Stimulated activated naive CD8-positive, alpha-beta T cell treated with anti-CD3 and anti-CD28 coated beads, Interleukin-15, Interleukin-2, amounts not matched to agents 100 ng/mL and 50 ng/mL, for 24 hours (primary cell): ENCODE data around the gene CUTA.
A peak's percentile ranks its signal among the peaks of the same experiment; 100 is the strongest.
"Not testable (repeated sequence)": the region's sequence is repeated elsewhere in the genome, so short reads cannot be mapped to it uniquely, and the experiment has no call there.

ENCODE experiments used
- H3K27ac Mint-ChIP-seq: one replicate; pipeline ENCODE4 v1.8.0; 2021; ENCODE audit warnings: mild to moderate bottlenecking, mixed read lengths
- H3K27me3 Mint-ChIP-seq: one replicate; pipeline ENCODE4 v1.8.0; 2021; ENCODE audit warnings: mixed read lengths
- H3K36me3 Mint-ChIP-seq: one replicate; pipeline ENCODE4 v1.8.0; 2021; ENCODE audit warnings: low read depth, mixed read lengths
- H3K4me1 Mint-ChIP-seq: one replicate; pipeline ENCODE4 v1.8.0; 2021; ENCODE audit warnings: low read depth, mixed read lengths
- H3K4me3 Mint-ChIP-seq: one replicate; pipeline ENCODE4 v1.8.0; 2021; ENCODE audit warnings: mild to moderate bottlenecking, mixed read lengths
- H3K9me3 Mint-ChIP-seq: one replicate; pipeline ENCODE4 v1.8.0; 2021; ENCODE audit warnings: mixed read lengths

The CUTA gene

DNA sequence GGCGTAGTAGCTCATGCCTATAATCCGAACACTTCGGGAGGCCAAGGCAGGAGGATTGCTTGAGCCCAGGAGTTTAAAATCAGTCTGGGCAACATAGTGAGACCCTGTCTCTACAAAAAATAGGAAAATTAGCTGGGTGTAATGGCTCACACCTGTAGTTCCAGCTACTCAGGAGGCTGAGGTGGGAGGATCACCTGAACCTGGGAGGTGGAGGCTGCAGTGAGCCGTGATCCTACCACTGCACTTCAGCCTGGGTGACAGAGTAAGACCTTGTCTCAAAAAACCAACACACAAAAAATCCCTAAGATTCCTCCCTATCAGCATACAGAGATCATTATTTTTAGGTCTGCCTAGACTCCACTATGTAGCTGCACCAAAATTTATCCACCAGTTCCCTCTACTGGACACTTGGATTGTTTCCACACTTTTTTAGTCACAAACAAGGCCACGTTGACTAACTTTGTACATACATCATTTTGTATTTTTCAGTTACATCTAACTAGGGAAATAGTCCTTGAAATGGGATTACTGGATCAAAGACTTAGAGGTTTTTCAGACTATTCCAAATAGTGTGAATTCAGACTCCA lies 10.7 kb downstream of the CUTA start:
- Mint-ChIP-seq H3K27ac (no peak overlapping the region), H3K4me3 (no peak overlapping the region), H3K27me3 (no peaks in the 10 kb centered on the region), H3K36me3 (peaks cover 68% of the 10 kb centered on the region), H3K9me3 (no peaks in the 10 kb centered on the region), H3K4me1 (peaks cover 20% of the 10 kb centered on the region)

DNA sequence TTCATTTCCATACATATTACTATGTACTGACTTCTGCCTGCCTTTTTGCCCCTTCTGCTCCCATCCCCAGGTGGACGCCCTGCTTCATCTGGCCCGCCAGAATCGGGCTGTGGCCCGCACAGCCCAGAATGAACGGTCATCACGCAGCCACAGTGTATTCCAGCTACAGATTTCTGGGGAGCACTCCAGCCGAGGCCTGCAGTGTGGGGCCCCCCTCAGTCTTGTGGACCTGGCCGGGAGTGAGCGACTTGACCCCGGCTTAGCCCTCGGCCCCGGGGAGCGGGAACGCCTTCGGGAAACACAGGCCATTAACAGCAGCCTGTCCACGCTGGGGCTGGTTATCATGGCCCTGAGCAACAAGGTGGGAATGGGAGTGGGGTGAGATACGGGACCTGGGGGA lies 11.8 kb downstream of the CUTA start:
- no peaks in the 10 kb centered on the region for H3K27me3 Mint-ChIP-seq
- H3K4me1 Mint-ChIP-seq = peaks cover 11% of the 10 kb centered on the region
- no peak overlapping the region for H3K4me3 Mint-ChIP-seq
- H3K36me3 Mint-ChIP-seq = peaks cover 72% of the 10 kb centered on the region
- H3K27ac Mint-ChIP-seq = no peak overlapping the region
- no peaks in the 10 kb centered on the region for H3K9me3 Mint-ChIP-seq

DNA sequence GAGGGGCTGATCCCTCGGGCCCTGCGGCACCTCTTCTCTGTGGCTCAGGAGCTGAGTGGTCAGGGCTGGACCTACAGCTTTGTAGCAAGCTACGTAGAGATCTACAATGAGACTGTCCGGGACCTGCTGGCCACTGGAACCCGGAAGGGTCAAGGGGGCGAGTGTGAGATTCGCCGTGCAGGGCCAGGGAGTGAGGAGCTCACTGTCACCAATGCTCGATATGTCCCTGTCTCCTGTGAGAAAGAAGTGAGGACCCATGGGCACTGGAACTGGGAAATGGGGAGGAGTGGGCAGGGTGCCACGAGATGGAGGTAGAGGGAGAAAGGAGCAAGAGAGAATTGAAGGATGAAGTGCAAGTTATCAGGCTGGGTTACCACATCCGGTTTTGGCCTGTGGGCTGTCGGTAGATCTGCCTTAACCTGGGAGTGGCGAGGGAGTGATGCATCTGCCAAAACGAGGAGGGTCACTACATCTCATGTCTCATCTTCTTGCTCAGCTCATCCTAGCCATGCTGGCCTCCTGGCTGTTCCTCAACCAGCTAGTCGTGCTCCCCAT lies 12.4 kb downstream of the CUTA start:
- no peak overlapping the region for H3K4me3 Mint-ChIP-seq
- H3K27me3 Mint-ChIP-seq = no peaks in the 10 kb centered on the region
- H3K4me1 Mint-ChIP-seq = peaks cover 11% of the 10 kb centered on the region
- no peaks in the 10 kb centered on the region for H3K9me3 Mint-ChIP-seq
- H3K27ac Mint-ChIP-seq = no peak overlapping the region
- peaks cover 72% of the 10 kb centered on the region for H3K36me3 Mint-ChIP-seq

DNA sequence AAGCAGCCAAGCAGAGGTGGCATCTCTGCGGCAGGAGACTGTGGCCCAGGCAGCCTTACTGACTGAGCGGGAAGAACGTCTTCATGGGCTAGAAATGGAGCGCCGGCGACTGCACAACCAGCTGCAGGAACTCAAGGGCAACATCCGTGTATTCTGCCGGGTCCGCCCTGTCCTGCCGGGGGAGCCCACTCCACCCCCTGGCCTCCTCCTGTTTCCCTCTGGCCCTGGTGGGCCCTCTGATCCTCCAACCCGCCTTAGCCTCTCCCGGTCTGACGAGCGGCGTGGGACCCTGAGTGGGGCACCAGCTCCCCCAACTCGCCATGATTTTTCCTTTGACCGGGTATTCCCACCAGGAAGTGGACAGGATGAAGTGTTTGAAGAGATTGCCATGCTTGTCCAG lies 13.0 kb downstream of the CUTA start:
- Mint-ChIP-seq H3K9me3 (no peaks in the 10 kb centered on the region), H3K27ac (no peak overlapping the region), H3K4me3 (no peak overlapping the region), H3K36me3 (peaks cover 76% of the 10 kb centered on the region), H3K4me1 (peaks cover 9% of the 10 kb centered on the region), H3K27me3 (no peaks in the 10 kb centered on the region)

DNA sequence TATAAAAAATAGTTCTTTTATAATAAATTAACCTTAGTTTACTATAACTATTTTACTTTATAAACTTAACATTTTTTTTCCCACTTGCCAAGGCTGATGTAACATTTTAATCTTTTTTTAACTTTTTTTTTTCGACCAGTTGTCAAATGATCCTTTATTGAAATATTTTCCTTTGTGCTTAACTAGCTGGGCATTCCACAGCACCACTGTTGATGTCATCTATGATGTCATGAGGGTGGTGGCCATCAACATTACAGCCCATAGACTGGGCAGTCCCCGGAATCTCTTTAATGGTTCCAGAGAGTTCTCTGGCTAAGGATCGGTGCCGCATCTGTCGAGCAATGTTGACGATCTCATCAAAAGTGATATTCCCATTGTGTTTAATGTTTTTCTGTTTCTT lies 18.0 kb downstream of the CUTA start:
- H3K36me3 Mint-ChIP-seq = peaks cover 65% of the 10 kb centered on the region
- H3K27ac Mint-ChIP-seq, H3K27me3 Mint-ChIP-seq, H3K4me3 Mint-ChIP-seq, H3K4me1 Mint-ChIP-seq, H3K9me3 Mint-ChIP-seq: not testable (repeated sequence)

DNA sequence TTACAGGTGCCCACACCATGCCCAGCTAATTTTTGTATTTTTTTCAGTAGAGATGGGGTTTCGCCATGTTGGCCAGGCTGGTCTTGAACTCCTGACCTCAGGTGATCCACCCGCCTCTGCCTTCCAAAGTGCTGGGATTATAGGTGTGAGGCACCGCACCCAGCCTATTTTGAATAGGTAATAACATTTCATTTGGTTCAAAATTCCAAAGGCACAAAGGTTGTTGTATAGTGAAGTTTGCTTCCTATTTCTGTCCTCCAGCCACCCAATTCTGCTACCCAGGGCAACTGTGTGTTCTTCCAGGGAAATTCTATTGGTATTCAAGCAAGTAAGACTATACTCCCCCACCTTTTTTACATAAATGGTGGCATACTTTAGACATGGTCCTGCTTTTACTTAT lies 19.3 kb downstream of the CUTA start:
- Mint-ChIP-seq H3K4me1 (peaks cover 12% of the 10 kb centered on the region), H3K36me3 (peaks cover 55% of the 10 kb centered on the region)
- H3K4me3 Mint-ChIP-seq, H3K27me3 Mint-ChIP-seq, H3K27ac Mint-ChIP-seq, H3K9me3 Mint-ChIP-seq: not testable (repeated sequence)

DNA sequence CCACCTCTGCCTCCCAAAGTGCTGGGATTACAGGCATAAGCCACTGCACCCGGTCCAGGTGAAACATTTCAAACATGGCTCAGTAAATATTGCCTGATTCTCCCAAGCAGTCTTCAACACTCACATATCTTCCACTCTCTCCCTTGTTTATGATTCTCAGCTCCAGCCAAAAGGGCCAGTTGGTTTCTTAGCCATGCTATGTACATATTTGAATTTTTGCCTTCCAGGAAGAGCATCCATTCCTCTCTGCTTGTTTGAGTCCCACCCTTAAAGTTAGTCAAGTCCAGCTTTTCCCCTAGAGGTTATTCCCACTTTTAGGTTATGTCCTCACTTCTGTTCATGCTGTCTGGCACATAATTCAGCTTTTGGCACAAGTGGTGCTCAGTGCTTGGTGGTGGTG lies 20.4 kb downstream of the CUTA start:
- no peaks in the 10 kb centered on the region for H3K27me3 Mint-ChIP-seq
- no peaks in the 10 kb centered on the region for H3K9me3 Mint-ChIP-seq
- peaks cover 51% of the 10 kb centered on the region for H3K36me3 Mint-ChIP-seq
- H3K4me1 Mint-ChIP-seq = peaks cover 19% of the 10 kb centered on the region
- no peak overlapping the region for H3K27ac Mint-ChIP-seq
- no peak overlapping the region for H3K4me3 Mint-ChIP-seq

DNA sequence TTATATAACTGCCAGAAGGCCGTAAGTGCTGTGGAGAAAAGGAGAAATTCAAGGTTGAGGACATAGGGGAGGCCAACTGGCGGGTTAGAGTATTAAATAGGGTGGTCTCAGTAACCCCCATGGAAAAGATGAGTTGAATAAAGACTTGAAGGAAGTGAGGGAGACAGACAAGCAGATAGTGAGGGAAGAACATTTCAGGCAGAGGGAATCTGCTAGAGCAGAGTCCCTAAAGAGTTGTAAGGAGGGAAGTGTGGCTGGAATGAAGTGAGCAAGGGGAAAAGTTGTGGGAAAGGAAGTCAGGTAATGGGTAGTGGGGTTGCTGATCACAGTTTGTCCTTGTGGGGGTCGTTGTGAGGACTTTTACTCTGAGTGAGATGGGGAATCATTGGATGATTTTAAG lies 24.9 kb downstream of the CUTA start:
- H3K4me3 Mint-ChIP-seq = peak overlapping the region; percentile 95
- H3K27me3 Mint-ChIP-seq = no peaks in the 10 kb centered on the region
- peaks cover 33% of the 10 kb centered on the region for H3K4me1 Mint-ChIP-seq
- H3K9me3 Mint-ChIP-seq = no peaks in the 10 kb centered on the region
- H3K27ac Mint-ChIP-seq = peak overlapping the region; percentile 97
- peaks cover 27% of the 10 kb centered on the region for H3K36me3 Mint-ChIP-seq

DNA sequence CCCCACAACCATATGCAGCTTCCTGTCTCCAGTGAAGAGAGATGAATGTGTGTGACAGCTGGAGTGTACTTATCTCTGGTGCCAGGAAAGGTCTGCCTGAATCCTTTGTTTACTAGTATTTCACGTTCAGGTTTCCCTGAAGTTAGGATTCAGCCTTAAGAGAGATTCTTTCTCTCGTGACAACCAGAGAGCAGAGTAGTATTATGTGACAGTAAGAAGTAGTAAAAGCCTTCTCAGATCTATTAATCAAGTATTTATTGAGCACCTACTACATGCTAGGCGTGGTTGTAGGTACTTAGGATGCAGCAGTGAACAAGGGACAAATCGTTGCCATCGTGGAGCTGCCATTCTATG lies 25.3 kb downstream of the CUTA start:
- no peaks in the 10 kb centered on the region for H3K9me3 Mint-ChIP-seq
- peaks cover 33% of the 10 kb centered on the region for H3K4me1 Mint-ChIP-seq

DNA sequence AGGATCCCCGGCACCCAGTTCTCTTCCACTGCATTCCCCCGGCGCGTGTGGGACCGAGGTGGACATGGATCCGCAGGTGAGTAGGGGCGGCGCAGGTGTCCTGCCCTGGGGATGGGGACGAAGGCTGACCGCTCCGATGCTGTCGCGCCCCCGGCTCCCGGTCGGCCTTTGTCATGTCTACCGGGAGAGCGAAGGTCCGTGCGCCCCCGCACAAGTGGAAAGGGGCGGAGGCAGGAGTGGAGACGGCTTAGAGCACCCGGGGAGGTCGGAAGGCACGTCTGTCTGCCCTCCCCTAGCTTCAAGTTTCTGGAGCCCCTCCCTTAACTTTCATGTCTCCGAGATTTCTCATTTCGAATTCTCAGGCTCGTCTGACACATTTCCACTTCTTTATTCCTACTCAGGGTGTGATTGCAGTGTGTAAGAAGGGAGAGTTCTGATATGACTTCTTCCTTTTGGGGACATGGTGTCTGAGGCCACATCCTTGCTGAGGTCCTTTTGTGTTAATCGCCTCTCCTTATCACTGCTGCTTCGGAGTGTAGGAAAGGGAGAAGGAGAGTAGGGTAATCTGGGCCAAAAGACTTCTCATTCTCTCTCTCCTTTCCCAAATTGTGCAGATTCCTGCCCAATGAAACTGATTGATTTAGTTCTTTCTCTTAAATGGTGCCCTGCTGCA lies 25.8 kb downstream of the CUTA start:
- no peaks in the 10 kb centered on the region for H3K9me3 Mint-ChIP-seq
- H3K36me3 Mint-ChIP-seq = peaks cover 20% of the 10 kb centered on the region
- no peaks in the 10 kb centered on the region for H3K27me3 Mint-ChIP-seq
- peak overlapping the region; percentile 95 for H3K4me3 Mint-ChIP-seq
- peak overlapping the region; percentile 97 for H3K27ac Mint-ChIP-seq
- H3K4me1 Mint-ChIP-seq = peaks cover 33% of the 10 kb centered on the region

More for the DNA sequence above, 25.3 kb downstream of the CUTA start:
- Mint-ChIP-seq H3K36me3 (peaks cover 22% of the 10 kb centered on the region), H3K4me3 (peak overlapping the region; percentile 95), H3K27ac (peak overlapping the region; percentile 97), H3K27me3 (no peaks in the 10 kb centered on the region)

DNA sequence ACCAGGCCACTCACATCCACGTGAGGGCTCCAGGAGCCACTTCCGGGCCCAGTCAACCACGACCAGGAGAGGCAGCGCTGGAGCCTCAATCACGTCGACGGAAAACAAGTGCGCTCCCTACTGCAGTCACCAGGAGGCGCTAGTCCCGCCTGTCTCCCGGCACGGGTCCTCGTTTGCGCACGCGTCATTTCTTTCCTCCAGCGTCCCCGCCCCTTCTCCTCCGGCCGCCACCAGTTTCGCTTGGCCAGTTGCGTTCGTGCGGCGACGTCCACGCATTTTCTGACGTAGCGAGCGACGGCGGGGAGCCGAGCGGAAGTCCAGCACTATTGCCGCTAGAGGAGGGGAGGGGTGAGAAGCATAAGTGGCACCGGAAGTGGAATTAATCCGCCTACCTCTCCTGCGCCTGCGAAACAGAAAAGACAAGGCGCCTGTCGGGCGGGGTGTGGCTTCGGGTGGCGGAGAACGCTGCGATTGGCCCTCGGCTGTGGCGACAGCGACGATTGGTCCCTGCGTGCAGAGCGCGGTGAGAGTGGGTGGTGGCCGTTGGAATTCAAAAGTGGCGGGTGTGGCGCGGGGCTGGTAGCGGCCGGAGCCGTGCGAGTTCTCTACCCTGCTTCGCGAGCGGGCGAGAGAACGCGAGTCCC lies 26.5 kb downstream of the CUTA start, which contains the start of gene KIFC1:
Gene KIFC1 (plus strand): TSS at position 546 of the 644 bp plus-strand sequence. CDS start 163 bp downstream, outside the sequence.
- no peaks in the 10 kb centered on the region for H3K27me3 Mint-ChIP-seq

DNA sequence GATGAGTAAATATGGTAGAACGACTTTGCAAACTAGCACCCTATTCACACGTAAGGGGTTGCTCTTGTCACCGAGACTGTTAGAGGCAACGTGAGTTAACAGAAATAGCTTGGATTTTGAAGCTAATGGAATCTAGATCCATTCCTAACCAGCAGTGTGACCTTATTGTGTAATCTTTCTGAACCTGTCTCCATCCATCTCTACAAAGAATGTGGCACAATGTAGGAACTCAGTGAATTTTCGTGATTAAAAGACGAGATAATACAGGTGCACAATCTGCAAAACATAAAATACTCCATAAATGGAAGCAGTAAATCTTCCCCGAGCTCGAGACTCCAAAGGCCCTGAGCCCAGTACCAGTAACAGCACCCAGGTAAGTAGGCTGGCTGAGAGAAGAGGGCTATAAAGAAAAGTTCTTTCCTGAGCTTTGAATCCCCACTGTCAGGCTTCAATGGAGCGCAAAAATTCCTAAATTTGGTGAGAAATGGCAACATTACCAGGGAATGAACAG lies 27.1 kb downstream of the CUTA start:
- H3K36me3 Mint-ChIP-seq = peaks cover 16% of the 10 kb centered on the region
- peaks cover 33% of the 10 kb centered on the region for H3K4me1 Mint-ChIP-seq
- no peaks in the 10 kb centered on the region for H3K27me3 Mint-ChIP-seq
- peak overlapping the region; percentile 95 for H3K4me3 Mint-ChIP-seq
- peak overlapping the region; percentile 97 for H3K27ac Mint-ChIP-seq
- no peaks in the 10 kb centered on the region for H3K9me3 Mint-ChIP-seq

More for the DNA sequence above, 26.5 kb downstream of the CUTA start, which contains the start of gene KIFC1:
- peaks cover 20% of the 10 kb centered on the region for H3K36me3 Mint-ChIP-seq
- H3K27ac Mint-ChIP-seq = peak within 1 kb of the TSS; percentile 97
- peak within 1 kb of the TSS; percentile 95 for H3K4me3 Mint-ChIP-seq
- H3K9me3 Mint-ChIP-seq = no peaks in the 10 kb centered on the region
- peaks cover 33% of the 10 kb centered on the region for H3K4me1 Mint-ChIP-seq

DNA sequence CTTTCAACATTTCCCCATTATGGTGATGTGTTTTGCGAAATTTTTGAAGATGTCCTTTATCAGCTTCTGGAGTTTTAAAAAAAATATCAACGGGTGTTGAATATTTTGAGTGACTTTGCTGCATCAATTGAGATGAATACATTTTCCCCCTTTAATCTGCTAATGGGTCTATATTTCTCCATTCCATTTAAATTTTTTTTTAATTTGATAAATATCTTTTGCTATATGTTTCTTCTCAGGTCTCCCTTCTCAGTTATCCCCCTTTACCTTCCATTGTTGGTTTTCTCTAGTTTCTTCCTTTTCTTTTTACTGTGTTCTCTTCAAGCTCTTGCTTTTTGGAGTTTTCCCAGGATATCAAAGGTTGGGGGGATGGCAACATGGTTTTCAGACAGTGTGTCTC lies 27.7 kb downstream of the CUTA start:
- peaks cover 12% of the 10 kb centered on the region for H3K36me3 Mint-ChIP-seq
- H3K27ac Mint-ChIP-seq = peak overlapping the region; percentile 97
- H3K27me3 Mint-ChIP-seq = no peaks in the 10 kb centered on the region
- no peak overlapping the region for H3K4me3 Mint-ChIP-seq
- peaks cover 31% of the 10 kb centered on the region for H3K4me1 Mint-ChIP-seq
- H3K9me3 Mint-ChIP-seq = no peaks in the 10 kb centered on the region

DNA sequence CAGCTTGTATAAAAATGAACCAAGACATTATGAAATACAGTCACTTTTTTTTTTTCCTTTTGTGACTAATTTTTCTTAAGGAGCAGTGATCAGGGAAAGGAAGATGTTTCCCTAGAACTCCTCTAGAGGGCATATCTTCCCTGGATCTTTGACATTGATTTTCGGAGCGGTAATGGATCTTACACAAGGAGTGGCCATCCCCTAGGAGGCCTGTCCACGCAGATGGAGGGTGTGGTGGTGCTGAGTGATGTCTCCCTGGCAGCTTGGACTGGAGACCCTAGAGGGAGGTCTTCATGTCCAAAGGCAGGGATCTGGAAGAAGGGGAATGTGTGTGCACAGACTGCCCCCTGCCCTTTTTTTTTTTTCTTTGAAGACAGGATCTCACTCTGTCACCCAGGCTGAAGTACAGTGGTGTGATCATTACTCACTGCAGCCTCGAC lies 33.3 kb downstream of the CUTA start:
- Mint-ChIP-seq H3K4me3 (no peak overlapping the region), H3K27ac (no peak overlapping the region)

More for the DNA sequence above, 33.3 kb downstream of the CUTA start:
- Mint-ChIP-seq H3K27me3 (no peaks in the 10 kb centered on the region), H3K9me3 (no peaks in the 10 kb centered on the region), H3K4me1 (no peaks in the 10 kb centered on the region), H3K36me3 (no peaks in the 10 kb centered on the region)
